Kidney epithelial cell (primary cell): ENCODE results near the gene LRRC23. TPM values are rescaled to one million over a fixed set of nuclear protein-coding genes. Genes with fewer than 3 reads are reported as not detected.
"Not testable (repeated sequence)": the region's sequence is repeated elsewhere in the genome, so short reads cannot be mapped to it uniquely, and the experiment has no call there.

Experiments used
- DNase-seq: peaks from one replicate; pipeline ENCODE4 v3.0.0-alpha.2; 2010; ENCODE audit warnings: low read depth
- H3K27me3 ChIP-seq: 2 replicates; pipeline ENCODE4 v1.6.0; 2011; ENCODE audit warnings: low read length; ENCODE audit not compliant: control insufficient read depth, insufficient read depth
- H3K36me3 ChIP-seq: 2 replicates; pipeline ENCODE4 v1.5.1; 2011; ENCODE audit warnings: low read length; ENCODE audit not compliant: control insufficient read depth, insufficient read depth
- H3K4me3 ChIP-seq: 2 replicates; pipeline ENCODE4 v1.5.1; 2011; ENCODE audit warnings: low read depth, mild to moderate bottlenecking, control low read depth, low read length
- total RNA-seq: library from RNA; depleted of rRNA; stranded (reverse); fragments of >200 nt; gene quantifications from 2 replicates; pipeline ENCODE4 v1.2.3, GENCODE V29; 2015
- TF ChIP-seq, protein P1 (sequence below): IDR thresholded peaks from 2 replicates; pipeline ENCODE4 v1.5.1; 2011; ENCODE audit warnings: mild to moderate bottlenecking, moderate library complexity, low read length, control low read depth, inconsistent platforms; ENCODE audit not compliant: insufficient read depth, poor library complexity, severe bottlenecking

LRRC23 gene
- total RNA-seq, 1 donor from 2014 or later, result 11.6 TPM

DNA sequence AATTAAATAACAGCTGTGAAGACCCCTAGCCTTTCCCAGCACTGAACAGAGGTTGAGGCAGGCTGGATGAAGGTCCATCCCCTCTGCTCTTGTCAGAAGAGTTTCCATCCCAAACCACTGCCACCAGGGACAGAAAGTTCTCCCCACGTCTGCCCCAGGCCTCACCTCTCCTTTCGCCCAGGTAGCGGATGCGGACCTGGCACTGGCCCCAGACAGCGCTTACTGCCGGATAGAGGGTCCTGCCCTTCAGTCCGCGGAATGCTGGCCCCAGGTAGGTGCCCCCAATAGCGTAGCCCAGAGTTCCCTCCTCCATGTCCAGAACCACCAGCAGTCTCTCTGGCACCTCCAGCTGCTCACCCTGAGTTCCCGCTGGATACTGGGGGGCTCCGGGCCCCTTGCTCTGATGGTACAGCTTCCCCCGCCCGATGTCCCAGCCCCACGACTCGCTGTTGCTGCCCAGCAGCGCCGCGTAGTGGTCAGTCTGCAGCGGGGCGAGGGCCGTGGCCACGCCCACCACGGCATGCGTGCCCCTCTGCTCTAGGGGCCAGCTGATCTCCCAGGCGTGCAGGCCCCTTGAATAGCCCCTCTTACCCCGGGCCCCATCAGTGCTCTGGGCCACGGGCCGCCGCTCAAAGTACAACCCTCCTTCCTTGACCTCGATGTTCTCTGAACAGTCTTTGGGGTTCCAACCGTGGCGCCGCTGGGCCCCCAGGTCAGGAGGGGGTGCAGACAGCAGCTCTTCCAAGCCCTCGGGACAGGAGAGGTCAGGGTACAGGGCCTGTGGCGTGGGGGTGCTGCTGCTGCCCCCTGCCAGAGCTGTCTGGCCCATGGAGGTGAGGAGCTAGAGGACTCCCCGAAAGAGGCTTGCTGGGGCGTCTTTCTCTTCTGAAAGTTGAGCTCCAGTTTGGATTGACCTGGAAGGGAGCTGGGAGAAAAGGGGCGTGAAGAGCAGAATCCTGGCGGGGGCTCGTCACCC lies 32.3 kb upstream of the LRRC23 start:
- no peak for DNase-seq
- peak overlapping the region; percentile 76 for H3K4me3 ChIP-seq
- H3K36me3 ChIP-seq, result peaks cover 9% of the 10 kb centered on the region
- no peaks in the 10 kb centered on the region for H3K27me3 ChIP-seq
- TF ChIP-seq, protein P1, sequence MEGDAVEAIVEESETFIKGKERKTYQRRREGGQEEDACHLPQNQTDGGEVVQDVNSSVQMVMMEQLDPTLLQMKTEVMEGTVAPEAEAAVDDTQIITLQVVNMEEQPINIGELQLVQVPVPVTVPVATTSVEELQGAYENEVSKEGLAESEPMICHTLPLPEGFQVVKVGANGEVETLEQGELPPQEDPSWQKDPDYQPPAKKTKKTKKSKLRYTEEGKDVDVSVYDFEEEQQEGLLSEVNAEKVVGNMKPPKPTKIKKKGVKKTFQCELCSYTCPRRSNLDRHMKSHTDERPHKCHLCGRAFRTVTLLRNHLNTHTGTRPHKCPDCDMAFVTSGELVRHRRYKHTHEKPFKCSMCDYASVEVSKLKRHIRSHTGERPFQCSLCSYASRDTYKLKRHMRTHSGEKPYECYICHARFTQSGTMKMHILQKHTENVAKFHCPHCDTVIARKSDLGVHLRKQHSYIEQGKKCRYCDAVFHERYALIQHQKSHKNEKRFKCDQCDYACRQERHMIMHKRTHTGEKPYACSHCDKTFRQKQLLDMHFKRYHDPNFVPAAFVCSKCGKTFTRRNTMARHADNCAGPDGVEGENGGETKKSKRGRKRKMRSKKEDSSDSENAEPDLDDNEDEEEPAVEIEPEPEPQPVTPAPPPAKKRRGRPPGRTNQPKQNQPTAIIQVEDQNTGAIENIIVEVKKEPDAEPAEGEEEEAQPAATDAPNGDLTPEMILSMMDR, result peak; percentile 97

DNA sequence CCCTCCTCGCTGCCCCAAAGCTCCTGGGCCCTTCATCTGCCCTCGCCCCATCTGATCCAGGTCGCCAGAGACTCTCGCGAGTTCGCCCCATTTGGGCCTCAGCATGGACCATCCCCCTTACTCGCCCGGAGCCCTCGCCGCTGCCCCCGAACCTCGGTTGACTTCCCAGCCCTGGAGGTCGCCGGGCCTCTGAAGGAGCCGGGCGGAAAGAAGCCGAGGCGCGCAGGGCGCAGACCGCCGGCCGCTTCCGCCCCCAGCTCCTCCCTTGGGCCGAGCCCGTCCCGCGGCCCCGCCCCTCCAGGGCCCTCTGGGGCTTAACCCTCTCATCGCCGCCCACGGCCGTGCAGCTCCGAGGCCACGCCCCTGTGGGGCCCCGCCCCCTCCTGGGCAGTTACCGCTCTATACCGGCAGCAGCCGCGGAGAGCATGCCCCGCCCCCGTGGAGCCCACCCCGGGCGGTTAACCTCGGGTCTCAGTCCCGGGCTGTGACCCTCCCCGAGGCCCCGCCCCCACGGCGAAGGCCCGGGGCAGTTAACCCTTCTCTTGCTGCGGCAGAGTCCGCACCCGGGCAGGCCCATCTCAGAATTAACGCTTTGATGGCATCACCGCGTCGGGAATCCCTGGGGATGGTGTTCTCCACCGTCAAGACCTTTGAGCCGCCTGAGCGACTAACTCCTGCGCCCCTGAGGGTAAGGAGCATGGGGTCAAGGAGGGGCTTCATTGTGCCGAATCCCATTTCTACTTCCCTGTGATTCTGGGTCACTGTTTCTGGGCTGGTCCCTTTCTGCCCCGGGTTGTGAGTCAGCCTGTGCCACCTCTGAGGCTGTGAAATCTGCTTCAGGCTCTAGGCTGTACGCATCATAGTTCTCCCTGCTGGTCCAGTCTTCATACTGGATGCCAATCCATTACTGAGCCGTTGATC lies 31.3 kb upstream of the LRRC23 start, which contains the start of gene SPSB2:
SPSB2 (minus strand) TSS at position 210 of the 921 bp plus-strand sequence. CDS start 402 bp downstream, outside the sequence.
- H3K36me3 ChIP-seq, result peaks cover 9% of the 10 kb centered on the region
- DNase-seq, result peak; percentile 76
- H3K27me3 ChIP-seq, result no peaks in the 10 kb centered on the region

DNA sequence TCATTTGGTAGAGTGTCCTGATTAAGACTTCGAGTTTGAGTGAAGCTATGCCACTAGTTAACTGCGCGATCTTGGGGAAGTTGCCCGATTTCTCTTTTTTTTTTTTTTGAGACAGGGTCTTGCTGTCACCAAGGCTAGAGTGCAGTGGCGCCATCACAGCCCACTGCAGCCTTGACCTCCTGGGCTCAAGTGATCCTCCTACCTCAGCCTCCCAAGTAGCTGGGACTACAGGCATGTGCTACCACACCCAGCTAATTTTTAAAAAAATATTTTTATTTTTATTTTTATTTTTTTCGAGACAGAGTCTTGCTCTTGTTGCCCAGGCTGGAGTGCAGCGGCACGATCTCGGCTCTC lies 30.6 kb upstream of the LRRC23 start:
- H3K27me3 ChIP-seq, DNase-seq, H3K36me3 ChIP-seq: not testable (repeated sequence)
- H3K4me3 ChIP-seq, result peak overlapping the region; percentile 76

More for the DNA sequence above, 31.3 kb upstream of the LRRC23 start, which contains the start of gene SPSB2:
- peak within 1 kb of the TSS; percentile 76 for H3K4me3 ChIP-seq
- TF ChIP-seq, protein P1, result no peak

DNA sequence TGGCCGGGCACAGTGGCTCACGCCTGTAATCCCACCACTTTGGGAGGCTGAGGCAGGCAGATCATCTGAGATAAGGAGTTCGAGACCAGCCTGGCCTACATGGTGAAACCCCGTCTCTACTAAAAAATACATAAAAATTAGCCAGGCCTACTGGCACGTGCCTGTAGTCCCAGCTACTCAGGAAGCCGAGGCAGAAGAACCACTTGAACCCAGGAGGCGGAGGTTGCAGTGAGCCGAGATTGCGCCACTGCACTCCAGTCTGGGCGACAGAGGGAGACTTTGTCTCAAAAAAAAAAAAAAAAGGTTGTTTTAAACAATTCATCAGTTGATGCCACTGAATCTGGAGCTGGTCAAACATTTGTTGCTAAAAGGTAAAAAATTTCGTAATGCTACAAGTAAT lies 24.8 kb upstream of the LRRC23 start:
- H3K36me3 ChIP-seq, H3K27me3 ChIP-seq, DNase-seq, H3K4me3 ChIP-seq: not testable (repeated sequence)

DNA sequence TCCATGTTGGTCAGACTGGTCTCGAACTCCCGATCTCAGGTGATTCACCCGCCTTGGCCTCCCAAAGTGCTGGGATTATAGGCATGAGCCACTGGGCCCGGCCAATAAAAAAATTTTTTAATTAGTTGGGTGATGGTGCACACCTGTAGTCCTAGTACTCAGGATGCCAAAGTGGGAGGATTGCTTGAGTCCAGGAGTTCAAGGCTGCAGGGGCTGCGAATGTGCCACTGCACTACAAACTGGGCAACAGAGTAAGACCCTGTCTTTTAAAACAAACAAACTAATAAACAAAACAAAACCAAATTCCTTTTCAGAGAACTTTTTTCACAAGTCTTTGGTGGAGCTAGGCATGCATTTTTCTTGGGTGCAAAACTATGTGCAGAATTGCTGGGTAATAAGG lies 21.4 kb upstream of the LRRC23 start:
- DNase-seq, result no peak
- Histone ChIP-seq H3K4me3 (no peak overlapping the region), H3K36me3 (no peaks in the 10 kb centered on the region), H3K27me3 (no peaks in the 10 kb centered on the region)
- TF ChIP-seq, protein P1, result no peak

DNA sequence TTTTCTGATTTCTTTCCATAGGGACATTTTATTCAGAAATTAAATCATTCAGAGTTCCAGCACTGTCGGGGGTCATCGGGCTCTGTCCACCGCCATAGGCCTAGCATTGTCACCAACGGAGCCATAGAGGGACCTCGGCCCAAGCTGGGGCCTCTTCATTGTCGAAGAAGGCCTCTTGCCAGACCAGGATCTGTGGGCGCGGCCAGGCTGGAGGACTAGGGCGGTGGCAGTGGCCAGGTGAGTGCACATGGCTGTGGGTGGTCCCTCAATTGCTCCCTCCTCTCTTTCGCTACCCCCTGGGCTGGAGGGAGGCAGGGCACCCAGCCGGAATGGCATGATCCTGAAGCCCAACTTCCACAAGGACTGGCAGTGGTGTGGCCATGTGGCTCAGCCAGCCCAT lies 20.9 kb upstream of the LRRC23 start:
- Histone ChIP-seq H3K36me3 (no peaks in the 10 kb centered on the region), H3K27me3 (no peaks in the 10 kb centered on the region), H3K4me3 (no peak overlapping the region)
- no peak for DNase-seq
- TF ChIP-seq, protein P1, result no peak
